Endodermal cell (in vitro differentiated cells): ENCODE results near the gene CD83. TPM values are rescaled to one million over a fixed set of nuclear protein-coding genes. Genes with fewer than 3 reads are reported as not detected.

Source experiments
- DNase-seq: peaks from one replicate; pipeline ENCODE4 v3.0.0-alpha.2; 2017
- H3K27ac ChIP-seq: 2 replicates; pipeline ENCODE4 v1.5.1; 2013; ENCODE audit warnings: mild to moderate bottlenecking, low read depth, low read length, moderate library complexity
- H3K27me3 ChIP-seq: 2 replicates; pipeline ENCODE4 v1.6.1; 2013; ENCODE audit warnings: mild to moderate bottlenecking, low read length, moderate library complexity; ENCODE audit not compliant: insufficient read depth, control insufficient read depth, poor library complexity, severe bottlenecking
- H3K36me3 ChIP-seq: 2 replicates; pipeline ENCODE4 v1.7.0; 2013; ENCODE audit warnings: mild to moderate bottlenecking, low read length, moderate library complexity; ENCODE audit not compliant: control insufficient read depth, insufficient read depth
- H3K4me1 ChIP-seq: one replicate; pipeline ENCODE4 v1.7.0; 2013; ENCODE audit warnings: low read length; ENCODE audit not compliant: control insufficient read depth, insufficient read depth
- H3K4me3 ChIP-seq: 2 replicates; pipeline ENCODE4 v1.5.1; 2013; ENCODE audit warnings: mild to moderate bottlenecking, low read length, moderate library complexity
- H3K9ac ChIP-seq: 2 replicates; pipeline ENCODE4 v1.6.1; 2013; ENCODE audit warnings: mild to moderate bottlenecking, low read length, moderate library complexity; ENCODE audit not compliant: poor library complexity, severe bottlenecking; ENCODE audit errors: extremely low read depth
- H3K9me3 ChIP-seq: 2 replicates; pipeline ENCODE4 v1.6.1; 2013; ENCODE audit warnings: mild to moderate bottlenecking, low read length, moderate library complexity; ENCODE audit not compliant: control insufficient read depth
- H3K27ac Mint-ChIP-seq: 2 replicates; pipeline ENCODE4 v1.8.0; 2020; ENCODE audit warnings: mixed read lengths
- H3K27me3 Mint-ChIP-seq: 2 replicates; pipeline ENCODE4 v1.8.0; 2021; ENCODE audit warnings: mild to moderate bottlenecking, mixed read lengths; ENCODE audit not compliant: insufficient read depth
- H3K36me3 Mint-ChIP-seq: 2 replicates; pipeline ENCODE4 v1.8.0; 2020; ENCODE audit warnings: low read depth, mixed read lengths
- H3K4me1 Mint-ChIP-seq: 2 replicates; pipeline ENCODE4 v1.8.0; 2020; ENCODE audit warnings: mixed read lengths
- H3K4me3 Mint-ChIP-seq: 2 replicates; pipeline ENCODE4 v1.8.0; 2020; ENCODE audit warnings: mild to moderate bottlenecking, moderate library complexity, mixed read lengths
- H3K9me3 Mint-ChIP-seq: 2 replicates; pipeline ENCODE4 v1.8.0; 2020; ENCODE audit warnings: mild to moderate bottlenecking, mixed read lengths
- WGBS, 2 experiments: methylation state at CpG; one replicate each; pipeline versions ENCODE4 v1.1.5 to v1.1.7; 2013; ENCODE audit warnings: missing lambda C conversion rate in 2 of 2, mixed read lengths in 1 of 2; ENCODE audit not compliant: insufficient coverage in 1 of 2, insufficient read length in 1 of 2; 5-methylcytosine and 5-hydroxymethylcytosine counted together
- total RNA-seq, 2 donors: library from RNA; stranded (reverse); fragmentation: NEBNext Ultra II Directional in 1 of 2; extraction: Animal tissue kit (Norgen Biotek cat#: 25700) in 1 of 2; gene quantifications; 2 replicates in 1 of 2; 3 replicates in 1 of 2; pipeline ENCODE4 v1.2.1, GENCODE V29; 2021
- TF ChIP-seq, protein P1 (sequence below): fragments of 200-600 bp; sonication (generic); conservative IDR thresholded peaks from 2 replicates; pipeline ENCODE4 v1.5.0; 2021; ENCODE audit warnings: antibody characterized with exemption, mild to moderate bottlenecking

Gene CD83
- total RNA-seq, 2 donors from 2014 or later, result 2.8 to 7.0 TPM

DNA sequence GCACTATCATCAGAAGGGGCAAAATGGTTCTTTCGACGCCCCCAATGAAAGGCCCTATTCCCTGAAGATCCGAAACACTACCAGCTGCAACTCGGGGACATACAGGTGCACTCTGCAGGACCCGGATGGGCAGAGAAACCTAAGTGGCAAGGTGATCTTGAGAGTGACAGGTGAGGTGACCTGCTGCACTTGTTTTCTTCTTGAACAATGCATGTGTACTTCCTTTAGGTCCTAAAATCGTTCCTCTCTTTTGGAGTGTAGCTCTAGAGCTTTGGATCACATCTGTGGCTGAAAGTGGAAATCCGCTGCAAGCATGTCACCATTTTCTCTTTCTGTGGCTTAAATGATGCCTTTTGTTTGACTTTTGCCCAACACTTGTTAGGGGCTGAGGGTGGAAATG, 14.0 kb downstream of the CD83 start:
- H3K4me1 ChIP-seq, result no peaks in the 10 kb centered on the region
- no peak for DNase-seq

DNA sequence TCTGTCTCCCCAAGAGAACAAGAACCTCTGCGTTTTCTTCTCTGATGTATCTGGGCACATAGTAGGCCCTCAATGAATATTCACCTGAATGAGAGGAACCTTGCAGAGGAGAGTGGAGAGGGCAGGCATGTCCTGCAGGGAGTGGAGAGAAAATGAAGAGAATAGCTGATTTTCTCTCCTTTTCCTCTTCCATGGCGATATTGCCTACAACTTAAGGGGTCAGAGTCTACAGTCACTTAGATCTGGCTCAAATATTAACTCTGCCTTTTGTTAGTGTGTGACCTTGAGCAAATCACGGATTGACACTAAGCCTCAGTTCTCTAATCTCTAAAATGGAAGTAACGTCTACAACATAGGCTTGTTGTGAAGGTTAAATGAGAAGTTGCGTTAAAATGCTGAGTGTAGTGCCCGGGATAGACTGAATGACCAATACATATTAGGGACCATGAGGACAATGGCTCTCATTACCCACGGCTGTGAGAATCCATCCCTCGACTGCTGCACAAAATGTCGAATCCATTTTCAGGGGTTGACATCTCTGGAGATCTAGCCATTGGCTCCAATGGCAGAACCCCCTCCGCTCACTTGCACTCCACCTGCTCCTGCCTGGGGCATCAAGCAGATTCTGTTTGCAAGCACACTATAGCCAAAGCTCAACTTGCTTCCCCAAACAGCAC, 14.8 kb downstream of the CD83 start:
- Histone ChIP-seq H3K9ac (no peak overlapping the region), H3K4me1 (no peaks in the 10 kb centered on the region), H3K4me3 (no peak overlapping the region), H3K9me3 (no peaks in the 10 kb centered on the region), H3K36me3 (no peaks in the 10 kb centered on the region), H3K27me3 (no peaks in the 10 kb centered on the region), H3K27ac (no peak overlapping the region)
- TF ChIP-seq, protein P1, sequence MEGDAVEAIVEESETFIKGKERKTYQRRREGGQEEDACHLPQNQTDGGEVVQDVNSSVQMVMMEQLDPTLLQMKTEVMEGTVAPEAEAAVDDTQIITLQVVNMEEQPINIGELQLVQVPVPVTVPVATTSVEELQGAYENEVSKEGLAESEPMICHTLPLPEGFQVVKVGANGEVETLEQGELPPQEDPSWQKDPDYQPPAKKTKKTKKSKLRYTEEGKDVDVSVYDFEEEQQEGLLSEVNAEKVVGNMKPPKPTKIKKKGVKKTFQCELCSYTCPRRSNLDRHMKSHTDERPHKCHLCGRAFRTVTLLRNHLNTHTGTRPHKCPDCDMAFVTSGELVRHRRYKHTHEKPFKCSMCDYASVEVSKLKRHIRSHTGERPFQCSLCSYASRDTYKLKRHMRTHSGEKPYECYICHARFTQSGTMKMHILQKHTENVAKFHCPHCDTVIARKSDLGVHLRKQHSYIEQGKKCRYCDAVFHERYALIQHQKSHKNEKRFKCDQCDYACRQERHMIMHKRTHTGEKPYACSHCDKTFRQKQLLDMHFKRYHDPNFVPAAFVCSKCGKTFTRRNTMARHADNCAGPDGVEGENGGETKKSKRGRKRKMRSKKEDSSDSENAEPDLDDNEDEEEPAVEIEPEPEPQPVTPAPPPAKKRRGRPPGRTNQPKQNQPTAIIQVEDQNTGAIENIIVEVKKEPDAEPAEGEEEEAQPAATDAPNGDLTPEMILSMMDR, result no peak
- H3K4me3 Mint-ChIP-seq, result no peak overlapping the region
- WGBS, 2 experiments, result 92% methylated on average over 8 to 10 of the region's 10 CpGs
- no peaks in the 10 kb centered on the region for H3K27me3 Mint-ChIP-seq
- H3K4me1 Mint-ChIP-seq, result peaks cover 22% of the 10 kb centered on the region
- no peak for DNase-seq
- no peak overlapping the region for H3K27ac Mint-ChIP-seq
- no peaks in the 10 kb centered on the region for H3K36me3 Mint-ChIP-seq
- no peaks in the 10 kb centered on the region for H3K9me3 Mint-ChIP-seq

More for the DNA sequence above, 14.0 kb downstream of the CD83 start:
- Histone ChIP-seq H3K36me3 (no peaks in the 10 kb centered on the region), H3K27ac (no peak overlapping the region), H3K27me3 (no peaks in the 10 kb centered on the region), H3K4me3 (no peak overlapping the region), H3K9me3 (no peaks in the 10 kb centered on the region), H3K9ac (no peak overlapping the region)
- no peaks in the 10 kb centered on the region for H3K9me3 Mint-ChIP-seq
- H3K4me3 Mint-ChIP-seq, result no peak overlapping the region
- no peaks in the 10 kb centered on the region for H3K36me3 Mint-ChIP-seq
- H3K4me1 Mint-ChIP-seq, result peaks cover 22% of the 10 kb centered on the region
- H3K27ac Mint-ChIP-seq, result no peak overlapping the region
- H3K27me3 Mint-ChIP-seq, result no peaks in the 10 kb centered on the region
- 94 to 95% methylated on average over 6 to 7 of the region's 7 CpGs for WGBS, 2 experiments
- TF ChIP-seq, protein P1, result no peak

- Mint-ChIP-seq H3K4me1 (peaks cover 22% of the 10 kb centered on the region), H3K27me3 (no peaks in the 10 kb centered on the region), H3K27ac (no peak overlapping the region), H3K36me3 (no peaks in the 10 kb centered on the region), H3K4me3 (no peak overlapping the region), H3K9me3 (no peaks in the 10 kb centered on the region)
- 91 to 95% methylated on average over 4 of the region's 4 CpGs for WGBS, 2 experiments
- Histone ChIP-seq H3K27me3 (no peaks in the 10 kb centered on the region), H3K9ac (no peak overlapping the region), H3K36me3 (no peaks in the 10 kb centered on the region), H3K4me1 (no peaks in the 10 kb centered on the region), H3K4me3 (no peak overlapping the region), H3K9me3 (no peaks in the 10 kb centered on the region), H3K27ac (no peak overlapping the region)
- TF ChIP-seq, protein P1, result no peak
- DNase-seq, result no peak
Observed at GRCh38 chr6:14132921-14133275, 15.3 kb downstream of the CD83 start.
